NCI-H82 treated with DMSO at 0.1 percent for 48 hours (cell line): ENCODE measurements around the gene FOXD1.
"Not testable (repeated sequence)": the region's sequence is repeated elsewhere in the genome, so short reads cannot be mapped to it uniquely, and the experiment has no call there.

Source experiments
- DNase-seq: peaks from one replicate; lab custom pipeline; 2025; ENCODE audit not compliant: unreplicated experiment; lab: John Stamatoyannopoulos, UW

The FOXD1 gene

DNA sequence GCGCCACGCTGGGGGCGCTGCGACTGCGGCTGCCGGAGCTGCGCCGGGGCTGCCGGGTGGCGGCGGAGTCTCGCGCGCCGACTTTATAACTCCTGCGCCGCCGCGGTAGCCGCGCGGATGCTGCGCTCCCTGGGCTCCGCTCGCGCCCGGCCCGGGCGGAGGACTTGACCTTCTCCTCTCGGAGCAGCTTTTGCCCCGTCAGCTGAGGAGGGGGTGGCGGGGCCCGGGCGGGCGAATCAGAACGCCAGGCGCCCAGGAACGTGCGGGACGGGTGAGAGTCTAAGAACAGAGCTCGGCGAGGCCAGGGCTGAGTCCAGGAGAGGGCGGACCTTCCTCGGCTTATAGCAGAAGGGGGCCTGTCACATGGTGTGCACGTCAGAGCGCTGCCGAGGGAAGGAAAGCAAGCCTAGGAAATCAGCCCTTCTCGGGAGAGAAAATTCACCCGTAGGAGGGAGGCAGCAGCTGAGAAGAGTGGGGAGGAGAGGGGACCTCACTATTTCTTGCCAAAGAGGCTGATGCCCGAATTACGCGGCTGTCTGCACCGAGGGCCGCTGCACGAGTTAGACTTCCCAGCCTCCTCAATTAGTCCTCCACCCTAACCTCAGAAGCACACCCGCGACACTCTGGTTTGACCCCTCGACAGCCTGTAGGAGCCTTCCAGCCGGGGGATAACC lies at the start of gene FOXD1:
Gene FOXD1 (minus strand): TSS at position 315 of the 674 bp plus-strand sequence. CDS start 415 bp downstream, outside the sequence.
- DNase-seq, result peak; percentile 75

DNA sequence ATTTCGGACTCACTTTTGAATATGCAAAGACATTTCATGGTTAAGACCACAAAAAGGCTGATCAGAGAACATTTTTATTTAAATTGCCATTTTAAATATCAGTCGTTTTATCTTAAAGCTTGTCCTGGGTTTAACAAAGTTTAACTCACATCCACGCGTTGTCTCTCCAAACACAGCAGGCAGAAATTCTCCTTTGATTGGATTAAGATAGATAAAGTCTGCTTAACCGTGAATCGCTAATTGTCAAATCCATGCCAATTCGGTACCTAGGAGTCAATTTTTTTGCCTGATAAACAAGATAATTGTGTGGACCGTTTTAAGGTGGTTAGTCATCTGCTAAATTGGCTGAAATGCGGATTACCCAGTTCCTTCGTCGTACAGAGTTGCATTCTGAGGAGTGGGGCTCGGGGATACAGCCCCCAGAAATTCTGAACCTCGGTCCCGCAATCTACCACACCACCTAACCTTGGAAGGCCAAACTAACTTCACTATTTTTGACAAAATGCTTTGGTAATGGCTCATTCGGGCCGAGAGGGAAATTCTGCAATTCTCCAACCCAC lies 49.0 kb upstream of the FOXD1 start:
- peak; percentile 54 for DNase-seq

DNA sequence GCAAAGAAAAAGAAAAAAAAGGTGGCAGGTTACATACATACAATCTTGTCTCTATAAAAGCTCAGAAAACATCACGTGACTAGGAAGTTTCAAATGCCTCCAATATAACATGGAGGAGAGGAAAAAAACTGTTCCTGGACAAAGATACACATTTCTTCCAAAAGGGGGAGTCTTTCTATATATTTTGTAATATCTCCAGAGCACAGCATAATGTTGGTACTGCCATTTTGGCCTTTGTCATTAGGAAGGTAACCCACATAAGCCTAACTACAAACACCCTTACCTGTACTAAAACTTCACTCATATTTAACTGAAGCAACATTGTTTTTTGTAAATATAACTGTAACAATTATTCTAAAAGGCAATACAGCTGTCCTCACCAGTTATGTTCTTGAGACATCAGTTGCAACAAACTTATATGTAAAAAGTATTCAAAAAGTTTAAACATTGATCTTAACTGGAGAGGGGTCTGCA lies 48.4 kb upstream of the FOXD1 start:
- peak; percentile 50 for DNase-seq

DNA sequence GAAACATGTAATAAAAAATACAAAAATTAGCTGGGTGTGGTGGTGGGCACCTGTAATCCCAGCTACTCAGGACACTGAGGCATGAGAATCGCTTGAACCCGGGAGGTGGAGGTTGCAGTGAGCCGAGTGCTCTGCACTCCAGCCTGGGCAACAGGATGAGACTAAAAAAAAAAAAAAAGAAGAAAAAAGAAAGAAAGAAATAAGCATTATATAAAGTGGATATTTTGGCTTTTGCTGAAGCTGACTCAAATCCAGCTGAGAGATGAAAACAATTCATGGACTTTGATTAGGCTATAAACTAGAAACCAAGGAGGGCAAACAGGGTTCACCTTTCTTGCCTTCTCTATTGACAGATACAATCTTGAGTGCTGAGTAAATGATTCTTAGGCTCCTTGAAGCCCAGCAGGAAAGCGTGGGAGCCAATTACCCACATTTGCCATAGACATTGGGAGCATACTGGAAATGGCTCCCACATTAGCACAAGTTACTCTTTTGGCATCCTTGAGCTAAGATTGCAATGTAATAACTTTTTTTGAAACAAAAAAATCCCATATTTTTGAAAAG lies 47.3 kb upstream of the FOXD1 start:
- no peak for DNase-seq

DNA sequence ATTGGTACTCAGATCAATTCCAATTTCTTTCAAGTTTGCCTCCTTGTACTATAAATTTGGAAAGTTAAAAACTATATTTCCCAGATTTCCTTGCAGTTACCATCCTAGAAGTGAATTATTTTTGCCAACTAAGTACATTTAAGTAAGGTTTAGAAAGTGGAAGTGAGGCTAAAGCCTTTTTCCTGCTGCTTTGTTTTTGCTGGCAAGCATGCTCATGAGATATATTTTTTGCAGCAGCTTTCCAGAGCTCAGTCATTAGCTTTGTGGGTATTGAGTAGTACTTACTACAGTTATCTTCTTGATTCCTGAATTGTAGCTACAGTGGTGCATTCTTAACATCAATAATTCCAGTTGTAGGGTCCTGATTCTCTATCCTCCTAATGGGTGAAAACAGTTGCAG lies 46.1 kb upstream of the FOXD1 start:
- no peak for DNase-seq

DNA sequence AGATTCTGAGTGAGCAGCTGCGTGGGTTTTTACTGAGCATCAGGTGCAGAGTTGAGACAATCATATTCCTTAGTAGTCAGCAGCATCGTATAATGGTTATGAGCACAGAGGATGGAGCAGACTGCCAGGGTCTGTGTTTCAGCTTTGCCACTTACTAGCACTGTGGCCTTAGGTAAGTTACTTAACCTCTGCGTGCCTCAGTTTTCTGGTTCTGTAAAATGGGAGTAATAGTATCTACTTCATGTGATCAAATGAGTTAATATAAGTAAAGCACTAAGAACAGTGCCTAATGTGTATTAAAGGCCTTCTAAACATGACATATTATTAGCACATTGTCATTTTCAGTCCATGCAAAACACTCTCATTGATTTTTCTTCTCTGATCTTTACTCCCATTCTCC lies 44.8 kb upstream of the FOXD1 start:
- DNase-seq, result no peak

DNA sequence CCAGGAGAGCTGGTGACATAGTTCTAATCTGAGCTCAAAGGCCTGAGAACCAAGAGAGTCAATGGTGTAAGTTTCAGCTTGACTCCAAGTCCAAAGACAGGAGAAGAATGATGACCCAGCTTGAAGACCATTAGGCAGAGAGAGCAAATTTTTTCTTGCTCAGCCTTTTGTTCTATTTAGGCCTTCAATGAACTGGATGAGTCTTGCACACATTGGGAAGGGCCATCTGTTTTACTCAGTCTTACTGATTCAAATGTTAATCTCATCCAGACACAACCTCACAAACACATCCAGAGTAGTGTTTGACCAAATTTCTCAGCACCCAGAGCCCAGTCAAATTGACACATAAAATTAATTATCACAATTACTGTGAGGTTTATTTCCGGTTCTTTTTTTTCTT lies 42.6 kb upstream of the FOXD1 start:
- DNase-seq, result no peak

GRCh38 chr5:73490088-73490487 lies 41.5 kb upstream of the FOXD1 start:
- DNase-seq, result no peak

DNA sequence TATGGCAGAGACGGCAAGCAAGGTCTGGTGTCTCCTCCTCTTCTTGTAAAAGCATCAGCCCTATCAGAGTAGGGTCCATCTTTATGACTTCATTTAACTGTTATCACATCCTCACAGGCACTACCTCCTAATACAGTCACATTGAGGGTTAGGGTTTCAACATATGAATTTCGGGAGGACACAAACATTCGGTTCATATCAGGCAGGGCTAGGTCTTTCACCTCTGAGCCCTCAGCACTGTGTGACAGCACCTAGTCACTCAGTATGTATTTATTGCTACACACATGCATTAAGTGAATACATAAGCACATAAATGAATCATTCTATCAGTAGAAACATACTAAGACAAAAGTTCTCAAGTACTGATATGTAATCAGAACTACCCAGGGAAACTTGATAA lies 40.2 kb upstream of the FOXD1 start:
- no peak for DNase-seq

DNA sequence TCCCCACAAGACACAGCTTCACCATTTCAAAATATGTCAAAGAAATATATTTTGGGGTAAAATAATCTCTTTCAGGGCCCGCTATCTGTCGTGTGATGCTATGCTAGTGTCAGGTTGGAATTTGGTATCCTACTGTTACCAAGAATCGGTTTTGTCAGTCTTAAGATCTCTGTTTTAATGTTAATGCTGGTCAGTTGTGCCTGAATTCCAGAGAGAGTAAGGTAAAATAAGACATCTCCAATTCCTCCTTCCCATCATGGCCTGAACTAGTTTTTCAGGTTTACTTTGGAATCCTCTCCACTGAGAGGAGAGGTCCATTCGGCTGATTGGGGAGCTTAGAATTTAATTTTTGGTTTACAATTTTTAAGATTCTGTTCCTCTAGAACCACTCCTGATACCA lies 39.2 kb upstream of the FOXD1 start:
- no peak for DNase-seq

- DNase-seq, result not testable (repeated sequence)
Observed at GRCh38 chr5:73487257-73487656, 38.7 kb upstream of the FOXD1 start.

DNA sequence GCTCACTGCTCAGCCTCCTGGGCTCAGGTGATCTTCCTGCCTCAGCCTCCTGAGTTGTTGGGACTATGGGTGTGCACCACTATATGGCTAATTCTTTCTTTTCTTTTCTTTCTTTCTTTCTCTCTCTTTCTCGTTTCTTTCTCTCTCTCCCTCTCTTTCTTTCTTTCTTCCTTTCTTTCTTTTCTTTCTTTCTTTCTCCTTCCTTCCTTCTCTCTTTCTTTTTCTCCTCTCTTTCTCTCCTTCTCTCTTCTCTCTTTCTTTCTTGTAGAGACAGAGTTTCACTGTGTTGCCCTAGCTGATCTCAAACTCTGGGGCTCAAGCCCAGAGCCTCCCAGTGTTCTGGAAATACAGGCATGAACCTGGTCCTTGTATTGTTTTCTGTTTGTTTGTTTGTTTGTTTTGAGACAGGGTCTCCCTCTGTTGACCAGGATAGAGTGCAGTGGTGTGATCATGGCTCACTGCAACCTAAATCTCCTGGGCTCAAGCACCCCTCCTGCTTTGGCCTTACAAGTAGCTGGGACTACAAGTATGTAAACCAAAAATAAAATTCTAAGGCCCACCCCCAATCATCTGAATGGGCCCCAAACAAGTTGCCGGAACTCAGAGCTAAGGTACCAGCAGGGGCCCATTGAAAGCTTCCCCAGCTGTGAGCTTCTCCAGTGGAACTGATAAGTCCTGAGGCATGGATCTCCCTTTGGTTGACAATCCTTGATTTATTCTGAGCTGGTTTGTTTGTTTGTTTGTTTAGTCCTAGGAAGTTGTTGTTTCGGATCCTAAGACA lies 37.7 kb upstream of the FOXD1 start:
- no peak for DNase-seq

GRCh38 chr5:73485715-73486114 lies 37.1 kb upstream of the FOXD1 start:
- DNase-seq, result no peak

DNA sequence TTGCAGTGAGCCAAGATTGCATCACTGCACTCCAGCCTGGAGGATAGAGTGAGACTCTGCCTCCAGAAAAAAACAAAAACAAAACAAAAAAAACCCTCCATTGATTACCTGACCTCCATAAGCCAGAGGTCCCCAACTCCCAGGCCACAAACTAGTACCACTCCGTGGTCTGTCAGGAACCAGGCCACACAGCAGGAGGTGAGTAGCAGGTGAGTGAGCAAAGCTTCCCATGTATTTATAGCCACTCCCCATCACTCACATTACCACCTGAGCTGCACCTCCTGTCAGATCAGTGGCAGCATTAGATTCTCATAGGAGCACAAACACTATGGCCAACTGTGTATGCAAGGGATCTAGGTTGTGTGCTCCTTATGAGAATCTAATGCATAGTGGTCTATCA lies 35.9 kb upstream of the FOXD1 start:
- DNase-seq, result no peak

- DNase-seq, result no peak
Observed at GRCh38 chr5:73483676-73484075, 35.1 kb upstream of the FOXD1 start.

GRCh38 chr5:73482383-73483136 lies 34.0 kb upstream of the FOXD1 start:
- DNase-seq, result no peak

GRCh38 chr5:73480500-73480899 lies 31.9 kb upstream of the FOXD1 start:
- no peak for DNase-seq

DNA sequence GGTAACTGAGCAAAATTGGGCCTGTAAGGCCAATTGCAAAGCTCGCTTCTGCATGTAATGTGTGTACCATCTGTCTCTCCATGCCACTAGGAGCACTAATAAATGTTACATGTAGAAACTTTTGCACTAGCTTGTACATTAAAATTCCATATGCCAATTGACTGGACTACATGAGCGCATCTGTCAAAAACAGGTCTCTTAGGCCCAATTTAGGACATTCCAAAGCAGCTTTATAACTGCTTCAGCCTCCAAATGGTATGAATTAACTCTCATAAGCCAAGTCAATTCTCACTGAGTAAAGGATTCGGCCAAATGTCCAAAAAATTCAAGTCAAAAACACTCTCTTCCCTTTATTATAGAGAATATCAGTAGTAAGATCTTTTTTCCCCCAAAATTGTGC lies 23.5 kb upstream of the FOXD1 start:
- DNase-seq, result no peak

DNA sequence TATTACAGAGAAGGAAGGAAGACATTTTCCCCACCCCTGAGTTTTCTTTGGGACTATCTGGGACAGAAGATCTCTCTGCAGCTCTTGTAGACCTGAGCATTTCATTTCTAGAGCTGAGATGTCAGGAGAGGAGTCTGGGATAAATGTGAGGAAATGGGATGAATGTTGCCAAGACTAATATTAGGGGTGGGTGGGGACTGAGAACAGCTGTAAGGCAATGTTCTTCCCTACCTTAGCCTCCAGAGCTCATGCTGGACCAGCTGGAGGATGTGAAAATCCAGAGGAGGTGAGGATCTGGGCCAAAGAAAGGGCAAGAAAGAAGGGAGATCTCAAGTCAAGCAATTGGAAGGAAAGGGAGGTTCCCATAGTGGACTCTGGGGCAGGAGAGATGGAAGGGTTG lies 23.1 kb upstream of the FOXD1 start:
- DNase-seq, result no peak

GRCh38 chr5:73469878-73470277 lies 21.3 kb upstream of the FOXD1 start:
- DNase-seq, result no peak

DNA sequence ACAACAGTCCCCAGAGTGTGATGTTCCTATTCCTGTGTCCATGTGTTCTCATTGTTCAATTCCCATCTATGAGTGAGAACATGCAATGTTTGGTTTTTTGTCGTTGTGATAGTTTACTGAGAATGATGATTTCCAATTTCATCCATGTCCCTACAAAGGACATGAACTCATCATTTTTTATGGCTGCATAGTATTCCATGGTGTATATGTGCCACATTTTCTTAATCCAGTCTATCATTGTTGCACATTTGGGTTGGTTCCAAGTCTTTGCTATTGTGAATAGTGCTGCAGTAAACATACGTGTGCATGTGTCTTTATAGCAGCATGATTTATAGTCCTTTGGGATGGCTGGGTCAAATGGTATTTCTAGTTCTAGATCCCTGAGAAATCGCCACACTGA lies 20.1 kb upstream of the FOXD1 start:
- not testable (repeated sequence) for DNase-seq
